Stimulated activated CD4-positive, alpha-beta T cell treated with anti-CD3 and anti-CD28 coated beads, TNF-alpha, amount 100 ng/mL, for 48 hours (primary cell): Measurements from ENCODE around the gene GYPC.
"Not testable (repeated sequence)": the region's sequence is repeated elsewhere in the genome, so short reads cannot be mapped to it uniquely, and the experiment has no call there.

Source experiments
- DNase-seq, 3 donors: peaks; one replicate each; pipeline ENCODE4 v3.0.0-alpha.2; 2020; ENCODE audit warnings: low read depth in 3 of 3

The GYPC gene

DNA sequence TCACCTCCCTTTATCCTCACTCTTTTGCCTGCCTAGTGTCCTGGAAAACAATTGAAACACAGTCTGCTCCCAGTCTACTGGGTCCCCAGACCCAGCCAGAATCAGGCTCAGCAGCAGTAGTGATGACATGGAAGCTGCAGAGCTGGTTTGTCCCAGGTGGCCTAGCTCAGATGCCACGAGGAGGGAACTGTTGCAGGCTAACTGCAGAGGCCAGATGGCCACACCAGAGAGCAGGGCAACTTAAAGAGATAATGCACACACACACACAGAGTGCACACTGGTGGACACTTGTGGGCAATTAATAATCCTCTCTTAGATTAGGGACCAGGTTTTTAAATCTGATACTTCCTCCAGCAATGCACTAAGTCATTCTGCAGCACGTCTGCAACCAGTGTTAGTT, 42.4 kb downstream of the GYPC start:
- DNase-seq, result no peak

DNA sequence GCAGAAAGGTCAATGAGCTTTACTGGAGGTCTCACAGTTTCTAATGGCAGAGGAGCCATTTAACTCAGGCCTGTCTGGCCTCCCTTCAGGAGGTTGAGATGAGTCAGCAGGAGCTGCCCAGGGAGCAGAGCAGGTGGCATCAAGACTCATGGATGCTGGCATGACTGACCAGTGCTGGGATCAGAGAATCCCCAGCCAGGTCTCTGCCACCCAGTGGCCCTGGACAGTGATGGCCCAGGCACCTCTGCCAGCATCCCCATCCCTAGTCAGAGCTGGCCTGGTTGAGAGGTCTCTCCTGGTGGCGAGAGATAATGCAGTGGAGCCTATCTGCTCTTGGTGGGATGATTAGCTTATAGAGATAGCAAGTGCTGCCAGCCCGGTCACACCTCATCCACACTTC, 43.1 kb downstream of the GYPC start:
- DNase-seq, result no peak

DNA sequence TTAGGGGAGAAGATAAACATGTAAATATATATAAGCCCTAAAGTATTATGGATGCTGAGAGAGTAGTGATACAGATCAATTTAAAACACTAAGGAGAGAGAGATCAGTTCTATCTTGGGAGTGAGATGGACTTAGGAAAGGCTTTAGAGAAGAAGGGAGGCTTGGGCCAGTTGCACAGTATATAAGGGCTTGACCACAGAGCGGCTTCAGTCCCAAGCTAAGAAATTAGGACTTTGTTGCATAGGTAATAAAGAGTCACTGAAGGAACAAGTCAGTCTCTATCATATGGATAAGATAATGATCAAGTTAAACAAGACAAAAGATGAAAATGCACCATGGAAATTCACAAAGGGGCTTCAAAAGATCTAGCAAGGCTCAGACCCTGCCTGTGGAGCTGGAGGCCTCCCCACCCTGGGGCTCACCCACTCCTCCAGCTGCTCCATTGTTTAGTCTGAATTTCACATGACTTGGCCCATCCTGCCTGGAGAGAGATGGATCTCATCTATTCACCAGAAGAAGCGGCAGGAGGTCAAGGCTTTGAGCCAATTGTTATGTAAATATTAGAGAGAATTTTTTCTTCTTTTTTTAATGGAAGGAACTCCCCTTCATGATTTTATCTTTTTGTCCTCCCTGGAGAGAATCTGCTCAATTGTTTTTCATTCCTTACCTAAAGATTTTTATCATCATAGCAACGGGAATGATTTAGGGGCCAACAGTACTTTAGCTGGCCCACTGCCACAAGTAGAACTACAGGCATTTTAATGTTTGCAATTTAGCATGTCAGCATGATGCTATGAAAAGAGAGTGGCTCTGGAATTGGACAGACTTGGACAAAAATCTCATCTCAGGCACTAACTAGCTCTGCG, 44.0 kb downstream of the GYPC start:
- DNase-seq, result no peak

DNA sequence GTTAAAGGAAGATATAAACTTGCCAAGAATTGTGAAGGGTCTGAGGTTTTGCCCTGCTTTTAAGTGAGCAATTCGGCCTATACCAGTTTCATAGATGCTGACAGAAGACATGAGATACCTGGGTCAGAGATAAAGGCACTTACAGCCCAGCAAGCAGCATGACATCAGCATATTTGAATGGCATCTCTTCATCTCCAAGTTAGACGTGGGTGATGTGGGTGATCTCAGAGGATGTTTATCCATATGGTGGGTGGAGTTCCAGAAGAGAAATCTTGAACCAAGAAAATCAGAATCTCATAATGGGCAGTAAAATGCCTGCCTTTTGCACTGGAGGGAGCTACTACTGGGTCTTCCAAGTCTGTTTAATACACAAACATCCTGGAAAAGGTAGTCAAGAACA, 44.7 kb downstream of the GYPC start:
- DNase-seq, result no peak

DNA sequence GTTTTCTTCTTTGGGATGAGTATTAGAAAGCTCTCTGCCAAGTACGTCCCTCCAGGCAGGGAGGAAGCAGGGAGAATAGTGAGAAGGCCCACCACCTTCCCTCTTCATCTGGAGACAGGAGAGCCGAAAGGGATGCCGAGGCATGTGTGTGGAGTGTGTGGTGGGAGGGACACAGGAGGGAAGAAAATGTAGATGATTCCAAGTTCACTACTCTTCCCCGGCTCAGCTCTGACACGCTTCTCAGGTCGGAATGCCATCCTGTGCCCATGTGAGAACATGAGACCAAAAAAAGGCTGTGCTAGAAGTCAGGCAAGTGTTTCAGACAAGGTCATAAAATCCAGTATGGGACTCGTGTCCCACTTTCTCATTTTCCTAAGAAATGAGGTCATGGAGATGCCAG, 47.4 kb downstream of the GYPC start:
- no peak for DNase-seq

DNA sequence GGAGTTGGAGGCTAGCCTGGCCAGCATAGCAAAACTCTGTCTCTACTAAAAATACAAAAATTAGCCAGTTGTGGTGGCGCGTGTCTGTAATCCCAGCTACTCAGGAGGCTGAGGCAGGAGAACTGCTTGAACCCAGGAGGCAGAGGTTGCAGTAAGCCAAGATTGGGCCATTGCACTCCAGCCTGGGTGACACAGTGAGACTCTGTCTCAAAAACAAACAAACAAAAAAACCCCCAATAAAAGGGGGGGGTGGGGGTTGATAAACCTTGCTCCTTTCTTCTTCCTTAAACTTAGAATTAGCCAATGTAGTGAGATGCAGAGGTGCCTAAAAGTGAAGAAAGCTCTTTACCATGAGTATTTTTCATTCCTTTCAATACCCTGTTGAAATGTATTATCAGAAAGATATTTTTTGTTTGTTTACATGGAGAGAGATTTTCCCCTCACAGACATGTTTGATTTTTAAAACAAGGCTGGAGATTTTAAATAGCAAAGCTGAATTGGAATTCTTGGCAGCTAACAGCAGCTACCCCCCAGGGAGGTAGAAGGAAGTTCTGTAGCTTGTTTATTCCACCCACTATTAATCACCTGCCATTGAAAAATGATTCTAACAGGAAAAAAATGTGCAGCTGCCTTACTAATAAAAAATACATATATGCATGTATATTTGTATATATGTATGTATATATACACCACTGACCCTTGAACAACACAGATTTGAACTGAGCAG, 48.6 kb downstream of the GYPC start:
- no peak for DNase-seq

DNA sequence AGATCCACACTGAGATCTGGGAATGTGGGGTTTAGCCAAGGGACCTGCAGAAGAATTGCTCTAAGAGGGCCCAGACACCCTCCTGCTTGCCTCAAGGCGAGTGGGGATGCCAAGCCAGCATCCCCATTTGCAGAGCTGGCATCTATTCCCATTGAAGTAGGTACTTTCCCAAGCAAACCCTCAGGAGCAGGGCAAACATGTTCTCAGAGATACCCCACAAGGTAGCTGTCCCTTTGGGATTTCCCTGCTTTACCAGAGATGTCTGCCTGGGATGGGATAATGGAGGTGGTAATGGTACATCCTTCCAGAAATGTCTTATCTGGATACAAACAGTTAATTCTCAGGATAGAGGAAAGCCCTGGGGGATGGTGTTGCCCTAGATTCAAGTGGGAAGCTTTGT, 51.2 kb downstream of the GYPC start:
- DNase-seq, result no peak

DNA sequence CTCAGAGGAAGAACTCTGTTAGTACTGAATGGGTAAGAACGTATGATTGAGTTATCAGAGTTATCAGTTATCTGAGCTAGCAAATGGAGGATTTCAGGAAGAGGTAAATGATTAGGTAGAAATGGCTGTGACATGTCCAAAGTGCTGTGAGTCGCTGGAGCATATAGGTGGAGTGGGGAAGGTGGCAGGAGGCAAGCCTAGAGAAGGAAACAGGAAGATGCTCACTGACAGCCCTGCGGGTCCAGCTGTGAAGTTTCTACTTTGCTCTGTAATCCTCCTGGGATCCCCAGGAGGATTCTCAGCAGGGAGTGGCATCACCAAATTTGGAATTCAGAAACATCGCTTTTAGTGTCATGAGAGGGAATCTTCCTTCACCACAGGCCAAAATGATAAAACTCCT, 52.0 kb downstream of the GYPC start:
- DNase-seq, result no peak

DNA sequence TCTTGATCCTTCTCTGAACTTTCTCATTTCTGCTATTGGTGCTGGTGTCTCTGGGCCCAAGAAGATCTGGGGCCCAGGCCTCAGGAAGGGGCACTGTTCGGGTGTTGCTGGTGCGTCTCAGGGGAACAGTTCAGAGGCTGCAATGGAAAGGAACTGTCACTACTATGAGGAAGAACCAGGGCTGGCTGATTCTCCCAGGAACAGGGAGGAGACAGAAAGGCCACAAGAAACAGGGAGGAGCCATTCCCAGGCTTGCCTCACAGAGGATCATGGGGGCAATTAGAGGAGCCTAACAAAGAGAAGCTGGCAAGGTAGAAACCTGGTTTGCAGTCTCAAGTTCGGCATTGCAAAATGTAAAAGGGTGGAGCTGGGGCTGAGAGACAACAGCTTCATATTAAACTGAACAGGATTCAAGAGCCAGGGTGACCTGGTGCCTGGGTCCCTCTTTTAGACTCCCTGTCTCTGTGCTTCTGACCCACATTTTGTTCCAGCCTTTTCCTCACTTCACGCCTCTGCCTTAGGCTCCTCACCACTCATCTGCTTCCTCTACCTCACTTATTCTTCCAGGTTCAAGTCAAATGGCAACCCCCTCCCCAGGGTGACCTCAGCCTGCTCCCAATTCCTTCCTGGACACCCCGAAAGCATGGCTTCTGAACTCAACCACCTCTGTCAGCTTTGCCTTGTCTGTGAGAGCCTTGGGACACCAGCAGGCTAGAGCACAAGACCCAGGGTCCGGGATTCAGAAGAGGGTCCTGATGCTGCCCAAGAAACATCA, 58.4 kb downstream of the GYPC start:
- no peak for DNase-seq

DNA sequence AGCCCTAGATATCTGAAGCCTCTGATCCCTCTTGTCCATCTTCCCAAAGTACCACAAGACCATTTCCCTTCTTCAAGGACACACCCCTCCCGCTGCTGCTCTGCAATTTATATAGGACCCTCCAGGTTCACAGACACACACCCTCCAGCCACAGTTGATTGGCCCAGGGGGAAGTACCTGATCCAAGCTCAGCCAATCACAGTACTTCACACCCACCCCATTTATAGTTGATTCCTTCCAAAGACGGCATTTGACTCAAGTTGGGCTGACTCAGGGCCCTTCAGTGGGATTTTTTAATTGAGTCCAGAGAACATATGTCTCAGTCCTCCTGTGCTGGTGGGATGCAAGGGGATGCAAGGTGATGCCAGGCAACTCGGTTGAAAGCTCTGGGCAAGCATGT, 59.2 kb downstream of the GYPC start:
- no peak for DNase-seq

DNA sequence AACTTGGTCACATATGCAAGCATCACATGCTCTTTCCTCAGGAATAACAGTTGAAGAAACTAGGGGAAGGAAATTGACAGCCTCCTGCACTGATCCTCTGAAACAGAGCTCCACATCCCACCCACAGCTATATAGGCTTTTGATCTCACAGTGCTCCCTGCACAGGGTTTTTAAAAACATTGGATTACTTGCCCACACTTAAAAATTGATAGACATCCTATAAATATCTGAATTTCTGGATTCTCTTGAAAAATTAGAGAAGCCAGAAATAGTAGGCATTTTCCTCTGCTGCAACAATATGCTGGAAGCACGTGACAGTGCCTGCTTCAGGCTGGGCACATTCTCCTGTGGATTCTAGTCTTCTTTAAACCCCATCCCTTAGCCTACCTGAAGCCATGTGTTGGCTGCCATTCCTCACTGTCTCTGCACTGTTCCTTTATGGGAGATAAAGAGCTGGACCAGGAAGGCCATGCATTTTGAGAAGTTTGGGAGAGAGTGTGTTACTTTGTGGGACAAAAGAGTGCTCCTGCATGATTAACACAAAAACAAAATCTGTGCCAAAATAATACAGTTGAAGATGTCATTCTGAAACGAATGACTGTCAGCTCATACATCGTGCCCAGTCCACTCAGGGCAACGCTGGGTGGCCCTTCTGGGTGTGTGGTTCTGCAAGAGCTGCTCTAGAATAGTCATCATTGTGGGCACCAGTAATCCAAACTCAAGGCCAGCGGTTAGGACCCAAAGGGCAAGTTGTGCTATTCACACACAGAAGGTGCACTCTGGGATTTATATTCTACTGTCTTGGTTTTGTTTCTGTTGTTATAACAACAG, 59.8 kb downstream of the GYPC start:
- no peak for DNase-seq

DNA sequence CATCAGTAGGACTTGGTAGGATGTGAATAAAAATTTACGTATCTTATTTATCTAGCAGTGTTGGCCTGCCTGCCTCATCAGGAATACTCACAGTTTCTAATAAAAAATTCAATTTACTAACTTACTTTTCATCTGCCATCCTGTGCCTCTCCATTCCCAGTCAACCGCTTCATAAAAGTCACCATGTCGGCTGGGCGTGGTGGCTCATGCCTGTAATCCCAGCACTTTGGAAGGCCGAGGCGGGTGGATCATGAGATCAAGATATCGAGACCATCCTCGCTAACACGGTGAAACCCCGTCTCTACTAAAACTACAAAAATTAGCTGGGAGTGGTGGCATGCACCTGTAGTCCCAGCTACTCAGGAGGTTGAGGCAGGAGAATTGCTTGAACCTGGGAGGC, 61.3 kb downstream of the GYPC start:
- not testable (repeated sequence) for DNase-seq

DNA sequence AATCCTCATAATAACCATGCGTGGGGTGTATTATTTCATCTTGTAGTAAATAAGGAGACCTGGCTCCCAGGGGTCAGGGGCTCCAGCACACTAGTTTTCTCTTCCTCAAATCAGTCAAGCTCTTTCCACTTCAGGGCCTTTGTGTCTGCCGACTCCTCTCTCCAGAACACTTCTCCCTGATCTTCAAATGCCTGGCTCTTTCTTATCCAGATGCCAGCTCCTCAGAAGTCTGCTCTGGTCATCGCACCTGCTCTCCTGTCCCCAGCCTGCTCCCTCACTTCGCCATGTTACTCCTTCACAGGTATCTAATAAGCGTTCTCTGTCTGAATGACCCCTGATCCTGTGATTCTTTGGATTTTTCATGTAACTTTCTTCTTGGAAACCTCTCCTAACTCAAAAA, 62.0 kb downstream of the GYPC start:
- no peak for DNase-seq

DNA sequence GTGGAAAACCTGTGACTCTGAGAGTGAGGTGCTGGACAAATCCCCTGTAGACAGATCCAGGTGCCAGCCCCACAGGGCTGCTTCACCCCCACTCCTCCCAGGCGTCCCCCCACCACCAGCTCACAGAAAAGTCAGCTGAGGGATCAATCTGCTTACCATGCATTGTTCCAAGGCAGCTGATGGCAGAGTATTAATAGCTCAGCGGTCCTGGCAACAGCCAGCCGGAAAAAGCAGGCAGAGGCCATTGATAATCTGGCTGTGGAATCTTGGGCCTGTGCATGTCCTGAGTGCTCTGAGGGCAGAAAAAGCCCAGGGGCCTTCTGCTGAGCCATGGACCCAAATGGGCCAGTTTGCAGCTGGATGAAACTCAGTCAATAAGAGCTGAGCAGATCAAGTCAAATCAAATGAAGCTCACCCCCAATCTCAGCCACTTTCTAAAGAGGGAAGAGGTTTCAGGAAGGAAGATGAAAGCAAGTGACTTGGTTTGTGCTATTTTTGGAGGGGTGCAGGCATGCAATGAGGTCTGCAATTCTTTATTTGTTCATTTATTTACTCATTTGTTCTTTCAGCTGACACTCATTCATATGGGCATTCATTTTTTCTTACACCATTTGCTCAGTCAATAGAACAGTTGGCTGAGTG, 63.4 kb downstream of the GYPC start:
- no peak for DNase-seq

DNA sequence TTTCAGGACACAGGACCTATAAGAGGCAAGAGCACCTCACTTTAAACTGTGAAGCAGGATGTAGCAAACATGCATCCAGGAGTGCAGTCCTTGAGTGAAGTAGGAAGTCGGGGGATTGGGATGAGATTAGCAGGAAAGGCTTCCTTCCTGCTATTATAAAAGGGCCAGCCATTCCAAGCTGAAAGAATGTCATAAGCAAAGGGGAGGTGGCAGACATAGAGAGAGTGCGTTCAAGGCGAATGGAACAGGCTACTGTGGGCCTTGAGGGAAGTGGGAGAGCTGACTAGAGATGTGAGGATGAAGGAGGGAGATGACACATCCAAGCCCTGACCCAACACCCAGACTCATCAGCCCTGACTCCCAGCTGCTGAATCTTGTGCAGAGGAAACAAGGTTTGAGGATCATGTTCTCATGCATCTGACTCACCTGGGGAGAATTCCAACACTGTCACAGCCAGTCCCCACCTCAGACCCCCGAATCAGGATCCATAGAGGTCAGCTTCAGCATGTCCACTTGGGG, 63.9 kb downstream of the GYPC start:
- no peak for DNase-seq

DNA sequence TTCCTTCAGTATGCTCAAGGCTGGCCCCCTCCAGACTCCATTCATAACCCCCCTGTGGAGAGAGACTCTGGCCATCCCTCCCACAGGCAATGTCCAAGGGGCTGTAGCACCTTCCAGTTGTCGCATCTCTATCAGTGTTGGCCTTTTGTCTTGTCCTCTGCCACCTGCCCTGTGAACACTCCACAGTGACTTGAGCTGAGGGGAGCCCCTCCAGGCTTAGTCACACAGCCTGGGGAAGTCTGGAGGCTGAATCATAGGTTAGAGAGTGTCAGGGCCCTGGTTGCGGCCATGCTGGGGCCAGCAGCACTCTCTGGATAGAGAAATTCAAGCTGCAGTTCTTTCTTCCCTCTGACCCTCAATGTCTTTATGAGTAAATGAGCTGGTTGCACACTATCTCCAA, 64.7 kb downstream of the GYPC start:
- DNase-seq, result no peak

DNA sequence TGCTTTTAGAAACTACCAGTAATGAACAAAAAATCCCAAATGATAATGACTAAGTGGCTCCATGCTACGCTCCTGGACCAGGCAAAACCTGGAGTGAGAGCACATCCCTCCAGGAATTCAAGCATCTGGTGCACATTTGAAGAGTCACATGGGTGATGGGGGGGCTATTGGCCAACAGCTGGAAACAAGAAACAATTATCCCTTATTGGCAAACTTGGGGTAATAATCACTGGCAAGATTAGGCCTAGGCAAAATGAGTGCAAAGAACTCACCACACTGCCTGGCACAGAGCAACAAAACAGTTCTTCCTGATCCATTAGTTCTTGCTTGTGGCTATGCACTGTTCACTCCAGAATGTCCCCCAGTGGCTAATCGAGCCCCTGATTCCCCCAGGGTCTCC, 66.1 kb downstream of the GYPC start:
- DNase-seq, result no peak

DNA sequence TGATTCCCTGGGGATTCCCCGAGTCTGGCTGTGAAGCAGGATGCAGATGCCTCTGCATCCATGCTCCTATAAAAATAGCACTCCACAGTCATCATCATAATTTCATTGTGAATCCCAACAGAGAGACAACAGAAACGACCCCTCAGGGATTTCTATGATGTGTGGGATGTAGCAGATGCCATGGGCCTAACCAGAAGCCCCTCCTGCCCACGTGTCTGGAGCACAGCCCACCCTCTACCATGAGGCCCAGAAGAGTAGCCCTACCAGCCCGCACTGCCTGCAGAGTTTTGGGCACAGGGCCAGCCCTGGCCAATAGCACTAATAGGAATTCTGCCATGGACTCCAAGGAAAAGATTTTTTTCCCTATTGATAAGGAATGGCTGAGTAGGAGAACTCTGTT, 66.6 kb downstream of the GYPC start:
- DNase-seq, result no peak

DNA sequence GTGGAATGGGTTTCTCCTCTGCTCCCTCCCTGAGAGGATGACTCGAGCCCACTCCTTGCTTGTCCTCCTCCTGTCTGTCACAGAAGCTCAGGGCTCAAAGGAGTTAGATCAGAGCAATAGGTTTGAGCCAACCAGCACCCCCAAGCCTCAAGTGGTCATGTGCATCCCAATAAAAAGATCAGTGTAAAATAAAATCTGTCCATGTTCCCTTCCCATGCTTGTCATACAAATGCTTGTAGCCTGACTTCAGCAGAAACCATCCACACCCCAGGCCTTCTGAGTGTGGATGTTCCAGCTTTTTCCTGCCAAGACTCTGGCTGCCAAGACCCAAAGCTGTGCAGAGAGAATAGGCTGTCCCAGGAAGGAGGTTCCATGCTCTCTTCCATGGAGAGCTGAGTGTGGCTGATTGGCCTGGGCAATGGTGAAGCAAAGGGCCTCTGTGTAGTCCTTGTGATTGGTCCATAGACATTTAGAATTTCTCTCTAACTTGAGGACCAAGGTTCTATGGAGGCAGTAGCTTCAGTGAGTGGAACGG, 67.4 kb downstream of the GYPC start:
- DNase-seq, result no peak

DNA sequence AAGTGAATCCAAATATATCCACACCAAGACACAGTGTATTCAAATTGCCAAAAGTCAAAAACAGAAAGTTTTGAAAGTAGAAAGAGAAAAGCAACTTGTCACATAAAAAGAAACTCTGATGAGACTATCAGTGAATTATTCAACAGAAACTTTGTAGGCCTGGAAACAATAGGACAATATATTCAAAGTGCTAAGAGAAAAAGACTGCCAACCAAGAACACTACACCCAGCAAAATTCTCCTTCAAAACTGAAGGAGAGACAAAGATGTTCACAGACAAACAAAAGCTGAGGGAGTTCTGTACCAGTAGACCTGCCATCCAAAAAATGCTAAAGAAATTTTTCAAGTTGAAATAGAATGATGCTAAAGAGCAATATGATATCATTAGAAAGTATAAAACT, 69.6 kb downstream of the GYPC start:
- no peak for DNase-seq

DNA sequence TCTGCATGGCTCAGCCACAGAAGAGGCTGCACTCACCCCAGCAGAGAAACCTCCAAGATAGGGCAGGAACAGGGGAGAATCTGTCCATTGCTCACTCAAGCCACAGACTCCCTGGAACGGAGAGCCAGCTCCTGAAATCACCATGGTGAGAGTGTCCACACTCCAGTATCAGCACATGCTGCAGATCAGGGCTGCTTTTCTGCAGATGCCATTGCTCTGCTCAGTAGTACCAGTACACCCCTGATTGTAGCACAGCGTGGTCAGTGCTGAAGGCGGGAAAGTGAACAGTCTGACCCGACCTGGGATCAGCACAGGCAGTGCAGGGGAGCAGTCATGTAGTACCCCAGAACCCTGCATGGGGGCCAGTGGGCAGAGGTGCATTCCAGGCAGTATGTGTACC, 73.9 kb downstream of the GYPC start:
- no peak for DNase-seq
